OCI-LY1 (cell line): ENCODE measurements around the gene CHST4.

ENCODE experiments used
- H2AFZ ChIP-seq: fragments of 200-600 bp; sonication (generic), shearing (Covaris generic); 2 replicates; pipeline ENCODE4 v1.6.0; 2014; ENCODE audit warnings: antibody characterized with exemption, mild to moderate bottlenecking, low read length
- H3F3A ChIP-seq: fragments of 200-600 bp; sonication (generic), shearing (Covaris generic); 2 replicates; pipeline ENCODE4 v1.6.0; 2014; ENCODE audit warnings: mild to moderate bottlenecking, antibody characterized with exemption, low read length, moderate library complexity; ENCODE audit not compliant: insufficient read depth
- H3K27ac ChIP-seq: fragments of 200-600 bp; sonication (generic); 2 replicates; pipeline ENCODE4 v1.5.1; 2014; ENCODE audit warnings: low read length, mixed run types, mild to moderate bottlenecking, low read depth; ENCODE audit not compliant: poor library complexity, severe bottlenecking
- H3K27me3 ChIP-seq: fragments of 200-600 bp; sonication (generic); 2 replicates; pipeline ENCODE4 v1.6.0; 2014; ENCODE audit warnings: antibody characterized with exemption, mild to moderate bottlenecking, low read length, moderate library complexity; ENCODE audit not compliant: insufficient read depth
- H3K36me3 ChIP-seq: fragments of 200-600 bp; sonication (generic); 2 replicates; pipeline ENCODE4 v1.6.1; 2014; ENCODE audit warnings: mild to moderate bottlenecking, antibody characterized with exemption, low read length, moderate library complexity, mixed read lengths; ENCODE audit not compliant: insufficient read depth
- H3K4me1 ChIP-seq: fragments of 200-600 bp; sonication (generic); 2 replicates; pipeline ENCODE4 v1.5.1; 2014; ENCODE audit warnings: mild to moderate bottlenecking, low read length, moderate library complexity; ENCODE audit not compliant: insufficient read depth, severe bottlenecking
- H3K4me2 ChIP-seq: fragments of 200-600 bp; sonication (generic), shearing (Covaris generic); 2 replicates; pipeline ENCODE4 v1.6.1; 2014; ENCODE audit warnings: low read length
- H3K4me3 ChIP-seq: fragments of 200-600 bp; sonication (generic); 2 replicates; pipeline ENCODE4 v1.5.1; 2014; ENCODE audit warnings: low read length, low read depth, mild to moderate bottlenecking, mixed read lengths; ENCODE audit not compliant: poor library complexity, severe bottlenecking
- H3K79me2 ChIP-seq: fragments of 200-600 bp; shearing (Covaris generic); 2 replicates; pipeline ENCODE4 v1.6.1; 2016; ENCODE audit warnings: mixed run types, low read length, mixed read lengths; ENCODE audit not compliant: insufficient read depth
- H3K9ac ChIP-seq: fragments of 200-600 bp; sonication (generic), shearing (Covaris generic); 2 replicates; pipeline ENCODE4 v1.6.1; 2014; ENCODE audit warnings: mild to moderate bottlenecking, low read length, mixed read lengths
- H3K9me2 ChIP-seq: fragments of 200-600 bp; sonication (generic), shearing (Covaris generic); 2 replicates; pipeline ENCODE4 v1.6.1; 2014; ENCODE audit warnings: low read depth, mild to moderate bottlenecking, low read length, mixed read lengths
- H3K9me3 ChIP-seq: fragments of 200-600 bp; shearing (Covaris generic); 2 replicates; pipeline ENCODE4 v1.6.1; 2014; ENCODE audit warnings: low read length, mixed read lengths
- H4K20me1 ChIP-seq: fragments of 200-600 bp; sonication (generic), shearing (Covaris generic); 2 replicates; pipeline ENCODE4 v1.6.0; 2016; ENCODE audit warnings: mild to moderate bottlenecking, low read length; ENCODE audit not compliant: insufficient read depth
- CTCF ChIP-seq: fragments of 200-600 bp; sonication (generic), shearing (Covaris generic); IDR thresholded peaks from 2 replicates; pipeline ENCODE4 v1.5.1; 2017; ENCODE audit warnings: mild to moderate bottlenecking, antibody characterized with exemption, low read length, moderate library complexity, mixed read lengths
- EZH2 ChIP-seq: fragments of 200-600 bp; sonication (generic), shearing (Covaris generic); IDR thresholded peaks from 2 replicates; pipeline ENCODE4 v1.8.0; 2017; ENCODE audit warnings: borderline replicate concordance, mixed run types, mild to moderate bottlenecking, antibody characterized with exemption, low read length, moderate library complexity, mixed read lengths

The CHST4 gene

GRCh38 chr16:71570144-71570543, 43.9 kb downstream of the CHST4 start:
- no peak overlapping the region for H3K4me3 ChIP-seq
- 0 out of 2 replicates have a peak, but pooled peaks cover 4% of the 10 kb centered on the region for H3K27me3 ChIP-seq
- H2AFZ ChIP-seq, result no peak overlapping the region
- no peaks in the 10 kb centered on the region for H4K20me1 ChIP-seq
- H3K4me1 ChIP-seq, result peaks cover 12% of the 10 kb centered on the region
- H3K4me2 ChIP-seq, result no peak overlapping the region
- no peaks in the 10 kb centered on the region for H3K79me2 ChIP-seq
- no peak for TF ChIP-seq EZH2
- TF ChIP-seq CTCF, result no peak
- no peaks in the 10 kb centered on the region for H3K36me3 ChIP-seq
- no peak overlapping the region for H3K27ac ChIP-seq
- H3K9me3 ChIP-seq, result no peaks in the 10 kb centered on the region
- H3K9me2 ChIP-seq, result no peaks in the 10 kb centered on the region
- H3F3A ChIP-seq, result no peaks in the 10 kb centered on the region
- no peak overlapping the region for H3K9ac ChIP-seq

GRCh38 chr16:71572497-71573116, 46.4 kb downstream of the CHST4 start:
- H3F3A ChIP-seq, result no peaks in the 10 kb centered on the region
- no peak overlapping the region for H2AFZ ChIP-seq
- H3K4me1 ChIP-seq, result no peaks in the 10 kb centered on the region
- H4K20me1 ChIP-seq, result no peaks in the 10 kb centered on the region
- no peak overlapping the region for H3K4me3 ChIP-seq
- H3K27me3 ChIP-seq, result 0 out of 2 replicates have a peak, but pooled peaks cover 4% of the 10 kb centered on the region
- H3K36me3 ChIP-seq, result no peaks in the 10 kb centered on the region
- H3K79me2 ChIP-seq, result no peaks in the 10 kb centered on the region
- no peak overlapping the region for H3K27ac ChIP-seq
- no peak overlapping the region for H3K9ac ChIP-seq
- no peaks in the 10 kb centered on the region for H3K9me2 ChIP-seq
- H3K9me3 ChIP-seq, result no peaks in the 10 kb centered on the region
- H3K4me2 ChIP-seq, result no peak overlapping the region
- TF ChIP-seq CTCF (no peak), EZH2 (no peak)

DNA sequence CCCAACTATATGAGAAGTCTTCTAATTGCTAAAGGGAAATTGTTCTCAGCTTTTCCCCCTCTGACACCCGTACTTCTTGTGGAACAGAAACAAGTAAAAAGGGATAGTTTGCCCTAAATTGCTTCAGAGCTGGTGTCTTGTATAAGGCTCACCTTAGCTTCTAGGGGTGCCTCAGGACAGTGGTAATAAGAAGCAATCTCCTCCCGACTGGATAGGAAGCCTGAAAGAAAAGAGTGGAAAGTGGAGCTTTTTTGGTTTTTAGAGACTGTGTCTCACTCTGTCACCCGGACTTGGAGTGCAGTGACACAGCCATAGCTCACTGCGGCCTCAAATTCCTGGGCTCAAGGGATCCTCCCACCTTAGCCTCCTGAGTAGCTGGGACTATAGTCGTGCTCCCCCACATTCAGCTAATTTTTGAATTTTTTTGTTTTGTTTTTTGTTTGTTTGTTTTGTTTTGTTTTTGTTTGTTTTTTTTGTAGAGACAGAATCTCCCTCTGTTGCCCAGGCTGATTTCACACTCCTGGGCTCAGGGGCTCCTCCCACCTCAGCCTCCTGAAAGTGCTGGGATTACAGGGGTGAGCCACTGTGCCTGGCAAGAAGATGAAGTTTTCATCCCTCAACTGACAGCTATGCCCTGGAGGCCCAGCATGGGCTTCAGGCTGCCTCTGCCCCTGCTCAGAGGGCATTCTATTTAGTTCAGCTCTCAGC, 47.3 kb downstream of the CHST4 start:
- Histone ChIP-seq H3F3A (no peaks in the 10 kb centered on the region), H2AFZ (no peak overlapping the region), H3K4me3 (no peak overlapping the region), H3K4me2 (no peak overlapping the region), H3K9me3 (no peaks in the 10 kb centered on the region), H3K36me3 (no peaks in the 10 kb centered on the region), H4K20me1 (no peaks in the 10 kb centered on the region), H3K4me1 (no peaks in the 10 kb centered on the region), H3K27ac (no peak overlapping the region), H3K9ac (no peak overlapping the region), H3K27me3 (0 out of 2 replicates have a peak, but pooled peaks cover 4% of the 10 kb centered on the region), H3K79me2 (no peaks in the 10 kb centered on the region), H3K9me2 (no peaks in the 10 kb centered on the region)
- TF ChIP-seq EZH2, result no peak
- TF ChIP-seq CTCF, result no peak
